GM18498 (cell line): ENCODE results near the gene LIG4.
"Not testable (repeated sequence)": the region's sequence is repeated elsewhere in the genome, so short reads cannot be mapped to it uniquely, and the experiment has no call there.

Experiments used
- ATAC-seq: cut with Tn5 transposase; IDR thresholded peaks from one replicate; pipeline ENCODE4 v1.9.1; 2021; ENCODE audit warnings: mild to moderate bottlenecking, moderate library complexity; ENCODE audit not compliant: unreplicated experiment

LIG4 gene

GRCh38 chr13:108215436-108215835, at the start of gene LIG4:
TSS of gene LIG4 (minus strand) at chr13:108215536. CDS start at chr13:108211268, 4,268 bp downstream.
- ATAC-seq: peak; percentile 69

GRCh38 chr13:108263621-108264355, 48.5 kb upstream of the LIG4 start:
- no peak for ATAC-seq

GRCh38 chr13:108257248-108257647, 41.9 kb upstream of the LIG4 start:
- no peak for ATAC-seq

- ATAC-seq: peak; percentile 70
Measured at GRCh38 chr13:108249150-108249549, 33.8 kb upstream of the LIG4 start.

- no peak for ATAC-seq
Measured at GRCh38 chr13:108230377-108230776, 15.0 kb upstream of the LIG4 start.

- no peak for ATAC-seq
Measured at GRCh38 chr13:108227651-108228272, 12.4 kb upstream of the LIG4 start.

GRCh38 chr13:108226184-108226583, 10.8 kb upstream of the LIG4 start:
- peak; percentile 36 for ATAC-seq

GRCh38 chr13:108225440-108225839, 10.1 kb upstream of the LIG4 start:
- ATAC-seq: peak; percentile 63

GRCh38 chr13:108223687-108224503, 8.6 kb upstream of the LIG4 start:
- ATAC-seq: no peak

- no peak for ATAC-seq
Measured at GRCh38 chr13:108220041-108220440, 4.7 kb upstream of the LIG4 start.

GRCh38 chr13:108218044-108218974, 3.0 kb upstream of the LIG4 start, which contains the start of gene ABHD13:
TSS of gene ABHD13 (plus strand) at chr13:108218392. CDS start at chr13:108229219, 10,827 bp downstream.
- peak; percentile 81 for ATAC-seq

GRCh38 chr13:108217307-108218043, 2.1 kb upstream of the LIG4 start:
- ATAC-seq: not testable (repeated sequence)

- no peak for ATAC-seq
Measured at GRCh38 chr13:108214441-108215271, 680 bp downstream of the LIG4 start.

GRCh38 chr13:108213946-108214345, 1.4 kb downstream of the LIG4 start:
- no peak for ATAC-seq

GRCh38 chr13:108212886-108213285, 2.5 kb downstream of the LIG4 start:
- peak; percentile 39 for ATAC-seq

- no peak for ATAC-seq
Measured at GRCh38 chr13:108210551-108210950, 4.8 kb downstream of the LIG4 start.

GRCh38 chr13:108200781-108201398, 14.4 kb downstream of the LIG4 start:
- no peak for ATAC-seq

GRCh38 chr13:108195861-108196260, 19.5 kb downstream of the LIG4 start:
- no peak for ATAC-seq
